Esophagus squamous epithelium (tissue), 5 donors: ENCODE measurements around the gene THOC6. TPM values are rescaled to one million over a fixed set of nuclear protein-coding genes. Genes with fewer than 3 reads are reported as not detected.
A peak's percentile ranks its signal among the peaks of the same experiment; 100 is the strongest.

ENCODE experiments used
- DNase-seq: peaks from one replicate; lab custom pipeline; 2025; lab: John Stamatoyannopoulos, UW
- H3K27ac ChIP-seq, 4 donors: fragments of 200-600 bp; sonication (generic); one replicate each; pipeline ENCODE4 v1.5.1; 2016 to 2019; ENCODE audit warnings: mild to moderate bottlenecking in 1 of 4
- H3K27me3 ChIP-seq, 4 donors: fragments of 200-600 bp; sonication (generic); 1 replicate in 3 of 4; 2 replicates in 1 of 4; pipeline versions ENCODE4 v1.5.1 to v1.6.0; 2017 to 2021; ENCODE audit warnings: antibody characterized with exemption in 1 of 4
- H3K36me3 ChIP-seq, 3 donors: fragments of 200-600 bp; sonication (generic); one replicate each; pipeline ENCODE4 v1.5.1; 2016 to 2019
- H3K4me1 ChIP-seq, 3 donors: fragments of 200-600 bp; sonication (generic); one replicate each; pipeline ENCODE4 v1.5.1; 2017 to 2019
- H3K4me3 ChIP-seq, 4 donors: fragments of 200-600 bp; sonication (generic); 1 replicate in 3 of 4; 2 replicates in 1 of 4; pipeline ENCODE4 v1.5.1; 2016 to 2019; ENCODE audit warnings: mild to moderate bottlenecking in 2 of 4, moderate library complexity in 1 of 4
- H3K9me3 ChIP-seq, 3 donors: fragments of 200-600 bp; sonication (generic); one replicate each; pipeline ENCODE4 v1.5.1; 2016 to 2019
- CTCF ChIP-seq, 6 experiments: fragments of 450-650 bp in 4 of 6; fragments of 200-600 bp in 2 of 6; sonication (generic) in 2 of 6; IDR thresholded peaks; one replicate each; pipeline ENCODE4 v1.5.1; 2016 to 2019; ENCODE audit warnings: antibody characterized with exemption in 6 of 6, mild to moderate bottlenecking in 4 of 6, moderate library complexity in 4 of 6
- POLR2A ChIP-seq, 4 donors: fragments of 450-650 bp; IDR thresholded peaks; one replicate each; pipeline ENCODE4 v1.6.1; 2017; ENCODE audit warnings: antibody characterized with exemption in 4 of 4, mild to moderate bottlenecking in 4 of 4, moderate library complexity in 3 of 4
- WGBS, 2 donors: methylation state at CpG; one replicate each; pipeline ENCODE4 v1.1.5; 2018; 5-methylcytosine and 5-hydroxymethylcytosine counted together
- intact Hi-C: fragments of 100-400 bp; cut with DNase I; formaldehyde crosslinking; loops from one replicate; pipeline ENCODE4 v1.15.0; 2022
- total RNA-seq, 4 donors: library from RNA; depleted of rRNA; stranded (reverse); fragments of >200 nt; gene quantifications; one replicate each; pipeline ENCODE4 v1.1.0, GENCODE V29; 2016
- donor health status: DM: yes; HTN: yes; CAD: no.

The THOC6 gene
- total RNA-seq, 4 donors from 2014 or later: 17.4 to 27.9 (median 25.8) TPM

GRCh38 chr16:3028716-3029319 is 5.0 kb downstream of the THOC6 start:
- Histone ChIP-seq H3K27ac (no peak overlapping the region), H3K4me1 (peaks cover 23 to 75% (median 25%) of the 10 kb centered on the region in 3 donors), H3K36me3 (peaks cover 5 to 49% (median 9%) of the 10 kb centered on the region in 3 donors), H3K4me3 (no peak overlapping the region), H3K9me3 (no peaks in the 10 kb centered on the region), H3K27me3 (peaks cover 0 to 56% (median 0%) of the 10 kb centered on the region in 4 donors)
- no peak for DNase-seq
- 22 to 38% methylated on average over 5 to 9 of the region's 15 CpGs for WGBS, 2 donors
- intact Hi-C loops: no loop called here
- TF ChIP-seq CTCF (IDR thresholded peaks at IDR 0.05) (no peak), POLR2A (IDR thresholded peaks at IDR 0.05) (no peak)

GRCh38 chr16:3029491-3030221 is 5.8 kb downstream of the THOC6 start:
- no peak overlapping the region for H3K27ac ChIP-seq

GRCh38 chr16:3030222-3031212 is 6.7 kb downstream of the THOC6 start:
- Histone ChIP-seq H3K27me3 (peaks cover 0 to 73% (median 4%) of the 10 kb centered on the region in 4 donors), H3K4me1 (peaks cover 19 to 74% (median 22%) of the 10 kb centered on the region in 3 donors), H3K36me3 (peaks cover 5 to 48% (median 9%) of the 10 kb centered on the region in 3 donors), H3K4me3 (no peak overlapping the region), H3K9me3 (no peaks in the 10 kb centered on the region), H3K27ac (no peak overlapping the region)
- TF ChIP-seq POLR2A (IDR thresholded peaks at IDR 0.05): no peak
- TF ChIP-seq CTCF (IDR thresholded peaks at IDR 0.05): no peak
- intact Hi-C loops: no loop called here
- WGBS, 2 donors: 55 to 61% methylated on average over 9 to 12 of the region's 33 CpGs
- DNase-seq: no peak

More at GRCh38 chr16:3029491-3030221, 5.8 kb downstream of the THOC6 start:
- DNase-seq: no peak
- intact Hi-C loops: no loop called here
- peaks cover 20 to 74% (median 21%) of the 10 kb centered on the region in 3 donors for H3K4me1 ChIP-seq
- TF ChIP-seq CTCF (IDR thresholded peaks at IDR 0.05) (no peak), POLR2A (IDR thresholded peaks at IDR 0.05) (no peak)
- 24 to 37% methylated on average over 10 to 24 of the region's 59 CpGs for WGBS, 2 donors
- H3K4me3 ChIP-seq: peak overlapping the region in 2 of 4 donors; percentile 20 to 53
- no peaks in the 10 kb centered on the region for H3K9me3 ChIP-seq
- peaks cover 0 to 64% (median 0%) of the 10 kb centered on the region in 4 donors for H3K27me3 ChIP-seq
- peaks cover 5 to 52% (median 9%) of the 10 kb centered on the region in 3 donors for H3K36me3 ChIP-seq

- intact Hi-C loops: no loop called here
- H3K4me1 ChIP-seq: peaks cover 19 to 91% (median 22%) of the 10 kb centered on the region in 3 donors
- H3K4me3 ChIP-seq: no peak overlapping the region
- TF ChIP-seq POLR2A (IDR thresholded peaks at IDR 0.05): no peak
- no peak for TF ChIP-seq CTCF (IDR thresholded peaks at IDR 0.05)
- no peak for DNase-seq
- peaks cover 0 to 94% (median 14%) of the 10 kb centered on the region in 4 donors for H3K27me3 ChIP-seq
- H3K9me3 ChIP-seq: no peaks in the 10 kb centered on the region
- H3K36me3 ChIP-seq: peaks cover 0 to 27% (median 0%) of the 10 kb centered on the region in 3 donors
- H3K27ac ChIP-seq: no peak overlapping the region
- WGBS, 2 donors: 32 to 39% methylated on average over 7 of the region's 7 CpGs
Measured at GRCh38 chr16:3032624-3033023, 8.8 kb downstream of the THOC6 start.
